OCI-LY1 (cell line): ENCODE measurements around the gene OR1S1.

Source experiments
- H2AFZ ChIP-seq: fragments of 200-600 bp; sonication (generic), shearing (Covaris generic); 2 replicates; pipeline ENCODE4 v1.6.0; 2014; ENCODE audit warnings: antibody characterized with exemption, mild to moderate bottlenecking, low read length
- H3F3A ChIP-seq: fragments of 200-600 bp; sonication (generic), shearing (Covaris generic); 2 replicates; pipeline ENCODE4 v1.6.0; 2014; ENCODE audit warnings: mild to moderate bottlenecking, antibody characterized with exemption, low read length, moderate library complexity; ENCODE audit not compliant: insufficient read depth
- H3K27ac ChIP-seq: fragments of 200-600 bp; sonication (generic); 2 replicates; pipeline ENCODE4 v1.5.1; 2014; ENCODE audit warnings: low read length, mixed run types, mild to moderate bottlenecking, low read depth; ENCODE audit not compliant: poor library complexity, severe bottlenecking
- H3K27me3 ChIP-seq: fragments of 200-600 bp; sonication (generic); 2 replicates; pipeline ENCODE4 v1.6.0; 2014; ENCODE audit warnings: antibody characterized with exemption, mild to moderate bottlenecking, low read length, moderate library complexity; ENCODE audit not compliant: insufficient read depth
- H3K36me3 ChIP-seq: fragments of 200-600 bp; sonication (generic); 2 replicates; pipeline ENCODE4 v1.6.1; 2014; ENCODE audit warnings: mild to moderate bottlenecking, antibody characterized with exemption, low read length, moderate library complexity, mixed read lengths; ENCODE audit not compliant: insufficient read depth
- H3K4me1 ChIP-seq: fragments of 200-600 bp; sonication (generic); 2 replicates; pipeline ENCODE4 v1.5.1; 2014; ENCODE audit warnings: mild to moderate bottlenecking, low read length, moderate library complexity; ENCODE audit not compliant: insufficient read depth, severe bottlenecking
- H3K4me2 ChIP-seq: fragments of 200-600 bp; sonication (generic), shearing (Covaris generic); 2 replicates; pipeline ENCODE4 v1.6.1; 2014; ENCODE audit warnings: low read length
- H3K4me3 ChIP-seq: fragments of 200-600 bp; sonication (generic); 2 replicates; pipeline ENCODE4 v1.5.1; 2014; ENCODE audit warnings: low read length, low read depth, mild to moderate bottlenecking, mixed read lengths; ENCODE audit not compliant: poor library complexity, severe bottlenecking
- H3K79me2 ChIP-seq: fragments of 200-600 bp; shearing (Covaris generic); 2 replicates; pipeline ENCODE4 v1.6.1; 2016; ENCODE audit warnings: mixed run types, low read length, mixed read lengths; ENCODE audit not compliant: insufficient read depth
- H3K9ac ChIP-seq: fragments of 200-600 bp; sonication (generic), shearing (Covaris generic); 2 replicates; pipeline ENCODE4 v1.6.1; 2014; ENCODE audit warnings: mild to moderate bottlenecking, low read length, mixed read lengths
- H3K9me2 ChIP-seq: fragments of 200-600 bp; sonication (generic), shearing (Covaris generic); 2 replicates; pipeline ENCODE4 v1.6.1; 2014; ENCODE audit warnings: low read depth, mild to moderate bottlenecking, low read length, mixed read lengths
- H3K9me3 ChIP-seq: fragments of 200-600 bp; shearing (Covaris generic); 2 replicates; pipeline ENCODE4 v1.6.1; 2014; ENCODE audit warnings: low read length, mixed read lengths
- H4K20me1 ChIP-seq: fragments of 200-600 bp; sonication (generic), shearing (Covaris generic); 2 replicates; pipeline ENCODE4 v1.6.0; 2016; ENCODE audit warnings: mild to moderate bottlenecking, low read length; ENCODE audit not compliant: insufficient read depth
- CTCF ChIP-seq: fragments of 200-600 bp; sonication (generic), shearing (Covaris generic); IDR thresholded peaks from 2 replicates; pipeline ENCODE4 v1.5.1; 2017; ENCODE audit warnings: mild to moderate bottlenecking, antibody characterized with exemption, low read length, moderate library complexity, mixed read lengths
- EZH2 ChIP-seq: fragments of 200-600 bp; sonication (generic), shearing (Covaris generic); IDR thresholded peaks from 2 replicates; pipeline ENCODE4 v1.8.0; 2017; ENCODE audit warnings: borderline replicate concordance, mixed run types, mild to moderate bottlenecking, antibody characterized with exemption, low read length, moderate library complexity, mixed read lengths

OR1S1 gene

GRCh38 chr11:58188770-58189169 lies 23.8 kb upstream of the OR1S1 start, which contains the start of gene OR9Q2:
Gene OR9Q2, plus strand, starts transcription at chr11:58189070. Its CDS starts 1,421 bp downstream, at chr11:58190491.
- Histone ChIP-seq H3K9me3 (no peaks in the 10 kb centered on the region), H3K9me2 (no peaks in the 10 kb centered on the region), H3K4me1 (no peaks in the 10 kb centered on the region), H3F3A (no peaks in the 10 kb centered on the region), H4K20me1 (no peaks in the 10 kb centered on the region), H3K4me3 (no peak within 1 kb of the TSS), H3K36me3 (no peaks in the 10 kb centered on the region), H3K4me2 (no peak within 1 kb of the TSS), H3K9ac (no peak within 1 kb of the TSS), H3K27me3 (no peaks in the 10 kb centered on the region; the same call in 1 of the 2 replicates), H3K79me2 (no peaks in the 10 kb centered on the region), H3K27ac (no peak within 1 kb of the TSS), H2AFZ (no peak within 1 kb of the TSS)
- TF ChIP-seq EZH2 (no peak), CTCF (no peak)

- Histone ChIP-seq H3K27me3 (no peaks in the 10 kb centered on the region; the same call in 1 of the 2 replicates), H3K36me3 (no peaks in the 10 kb centered on the region), H2AFZ (no peak overlapping the region), H3K9me3 (no peaks in the 10 kb centered on the region), H3K4me1 (no peaks in the 10 kb centered on the region), H3K9me2 (no peaks in the 10 kb centered on the region), H3K4me2 (no peak overlapping the region), H3F3A (no peaks in the 10 kb centered on the region), H4K20me1 (no peaks in the 10 kb centered on the region), H3K79me2 (no peaks in the 10 kb centered on the region), H3K9ac (no peak overlapping the region), H3K27ac (no peak overlapping the region), H3K4me3 (no peak overlapping the region)
- TF ChIP-seq EZH2 = no peak
- TF ChIP-seq CTCF = no peak
These were observed 20.3 kb upstream of the OR1S1 start for GRCh38 chr11:58192229-58192628.

GRCh38 chr11:58193391-58193790 lies 19.1 kb upstream of the OR1S1 start:
- no peaks in the 10 kb centered on the region for H3K9me2 ChIP-seq
- TF ChIP-seq CTCF (no peak), EZH2 (no peak)
- H3K27ac ChIP-seq = no peak overlapping the region
- no peaks in the 10 kb centered on the region for H3K27me3 ChIP-seq
- H4K20me1 ChIP-seq = no peaks in the 10 kb centered on the region
- no peak overlapping the region for H3K9ac ChIP-seq
- H3K4me1 ChIP-seq = no peaks in the 10 kb centered on the region
- no peaks in the 10 kb centered on the region for H3K79me2 ChIP-seq
- no peaks in the 10 kb centered on the region for H3F3A ChIP-seq
- H2AFZ ChIP-seq = no peak overlapping the region
- H3K9me3 ChIP-seq = 0 out of 2 replicates have a peak, but pooled peaks cover 3% of the 10 kb centered on the region
- no peak overlapping the region for H3K4me2 ChIP-seq
- no peaks in the 10 kb centered on the region for H3K36me3 ChIP-seq
- no peak overlapping the region for H3K4me3 ChIP-seq
